Activated CD8-positive, alpha-beta memory T cell treated with anti-CD3 and anti-CD28 coated beads, Interleukin-2, amount 50 U/mL, for 24 hours (primary cell): ENCODE data around the gene ACSL1.

ENCODE experiments used
- DNase-seq: peaks from one replicate; pipeline ENCODE4 v3.0.0-alpha.2; 2020; ENCODE audit errors: extremely low read depth

The ACSL1 gene

DNA sequence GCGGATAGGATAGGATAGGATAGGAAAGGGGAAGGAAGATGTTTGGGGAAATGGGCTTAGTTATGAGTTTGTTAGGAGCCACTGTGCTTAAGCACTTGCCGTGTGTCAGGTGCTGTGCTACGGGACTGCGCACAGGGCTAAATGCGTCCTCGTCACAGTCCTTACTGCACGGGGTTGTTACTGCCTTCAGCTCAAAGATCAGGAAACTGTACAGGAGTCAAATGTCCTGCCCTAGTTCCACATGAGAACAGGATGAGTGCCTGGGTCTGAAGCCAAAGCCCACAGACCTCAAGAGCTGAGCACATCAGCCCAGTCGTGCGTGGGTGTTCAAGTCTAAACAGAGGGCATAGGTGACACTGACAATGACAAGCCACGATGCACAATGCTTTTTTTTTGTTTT is 15.0 kb downstream of the ACSL1 start:
- DNase-seq, result no peak

GRCh38 chr4:184808713-184809050 is 17.1 kb downstream of the ACSL1 start:
- DNase-seq, result no peak

GRCh38 chr4:184807797-184808712 is 17.7 kb downstream of the ACSL1 start:
- DNase-seq, result no peak

- no peak for DNase-seq
Observed at GRCh38 chr4:184807256-184807655, 18.5 kb downstream of the ACSL1 start.

GRCh38 chr4:184806711-184807110 is 19.1 kb downstream of the ACSL1 start:
- DNase-seq, result no peak

GRCh38 chr4:184806229-184806550 is 19.6 kb downstream of the ACSL1 start:
- DNase-seq, result no peak

GRCh38 chr4:184805462-184806228 is 20.1 kb downstream of the ACSL1 start:
- DNase-seq, result no peak

DNA sequence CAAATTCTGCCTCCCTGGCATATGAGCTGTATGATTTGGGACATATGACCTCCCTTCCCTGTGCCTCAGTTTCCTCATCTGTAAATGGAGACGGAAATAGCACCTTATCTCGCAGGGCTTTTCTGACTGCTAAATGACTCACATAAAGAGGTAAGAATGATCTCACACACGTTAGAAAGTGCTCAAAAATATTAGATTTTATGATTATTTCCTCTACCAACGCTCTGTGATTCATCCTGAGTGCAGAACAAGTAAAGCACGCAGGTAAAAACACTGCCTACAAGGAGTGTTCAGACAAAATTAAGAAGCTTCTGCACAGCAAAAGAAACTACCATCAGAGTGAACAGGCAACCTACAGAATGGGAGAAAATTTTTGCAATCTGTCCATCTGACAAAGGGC is 21.1 kb downstream of the ACSL1 start:
- no peak for DNase-seq

DNA sequence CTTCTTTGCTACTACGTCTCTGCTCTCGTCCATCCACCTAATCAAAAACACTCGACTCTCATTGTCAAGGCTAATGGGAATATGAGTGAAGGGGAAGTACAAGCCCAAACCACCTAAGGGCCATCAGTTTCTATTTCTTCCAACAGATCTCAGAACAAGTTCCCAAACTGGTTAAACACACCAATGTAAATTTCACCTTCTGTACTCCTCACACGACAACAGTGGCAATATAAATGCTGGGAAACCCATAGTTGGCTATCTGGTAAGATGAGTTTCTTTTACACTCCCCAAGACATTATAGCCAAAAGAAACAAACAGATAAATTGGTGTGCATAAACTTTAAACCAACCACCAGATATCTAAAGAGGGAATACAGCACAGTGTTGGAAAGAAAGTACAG is 21.9 kb downstream of the ACSL1 start:
- no peak for DNase-seq

GRCh38 chr4:184803133-184803532 is 22.6 kb downstream of the ACSL1 start:
- no peak for DNase-seq

DNA sequence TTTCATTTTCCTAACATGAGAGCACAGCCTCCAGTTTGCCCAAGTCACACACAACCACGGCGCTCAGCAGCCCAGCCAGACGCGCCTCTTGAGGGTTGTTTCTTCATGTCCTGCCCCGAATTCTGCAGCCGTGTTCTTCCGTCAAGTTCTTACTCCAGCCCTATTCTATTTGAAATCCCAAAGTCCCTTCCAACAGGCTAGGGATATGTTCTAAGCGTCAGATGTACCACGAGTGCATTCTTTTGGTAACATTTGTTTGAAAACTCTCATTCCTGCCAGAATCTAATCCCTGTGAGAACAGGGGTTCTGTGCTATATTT is 23.1 kb downstream of the ACSL1 start:
- DNase-seq, result no peak

DNA sequence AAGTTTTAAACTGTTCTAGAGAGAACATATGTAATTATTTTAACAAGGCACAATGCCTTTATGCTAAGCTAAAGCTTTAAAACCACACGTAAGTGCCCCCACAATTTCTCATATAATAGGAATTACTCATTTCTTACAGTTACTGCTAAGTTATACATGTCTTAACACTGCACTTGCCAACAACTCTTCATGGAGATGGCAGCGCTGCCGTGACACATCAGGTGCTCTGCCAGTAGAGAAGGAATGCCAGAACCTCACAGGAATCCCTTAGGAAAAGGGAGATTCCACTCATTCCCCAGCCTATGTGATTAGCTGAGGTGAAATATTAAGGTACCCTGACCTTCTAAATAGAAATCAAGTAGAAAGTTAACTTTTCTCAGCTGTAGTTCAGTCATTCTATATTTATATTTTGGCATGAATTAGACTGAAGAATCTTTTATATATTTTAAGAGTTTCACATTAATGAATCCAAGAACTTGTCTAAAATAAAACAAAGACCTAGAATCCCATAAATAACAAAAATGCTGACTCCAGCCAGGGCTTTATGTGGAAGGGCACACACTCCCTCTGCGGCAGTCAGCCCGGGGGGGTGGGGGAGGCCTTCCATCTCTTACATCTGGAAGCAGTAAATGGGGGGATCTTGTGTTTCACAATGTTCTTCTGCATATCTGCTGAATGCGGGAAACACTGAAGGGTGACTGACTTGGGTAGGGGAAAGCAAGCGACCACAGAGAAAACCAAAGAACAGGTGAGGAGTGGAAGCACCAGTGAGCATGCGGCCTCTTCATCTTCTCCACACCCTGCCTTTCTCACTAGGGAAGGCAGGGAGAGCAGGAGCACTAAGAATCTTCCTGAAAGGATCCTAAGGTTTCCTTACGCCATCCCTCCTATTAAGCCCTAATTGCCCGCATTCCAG is 23.7 kb downstream of the ACSL1 start:
- DNase-seq, result no peak

DNA sequence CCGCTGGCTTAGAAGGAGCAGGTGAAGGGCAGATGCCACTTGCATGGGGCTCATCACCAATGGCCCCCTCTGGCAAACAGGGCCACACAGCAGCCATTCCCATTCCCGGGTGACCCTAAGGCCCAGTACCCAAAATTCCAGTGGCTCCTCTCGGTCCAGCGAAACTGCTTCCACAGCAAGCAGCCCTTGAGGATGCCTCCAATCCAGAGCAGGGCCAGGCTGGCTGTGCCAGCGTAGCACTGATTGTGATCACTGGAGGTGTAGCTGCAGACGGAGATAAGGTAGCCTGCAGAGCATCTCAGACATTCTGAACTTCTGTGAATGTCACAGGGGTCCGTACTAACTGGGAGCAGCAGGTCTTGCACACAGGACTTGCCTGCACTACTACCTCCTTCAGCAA is 27.3 kb downstream of the ACSL1 start:
- DNase-seq, result no peak

GRCh38 chr4:184796906-184797305 is 28.9 kb downstream of the ACSL1 start:
- no peak for DNase-seq

- DNase-seq, result no peak
Observed at GRCh38 chr4:184795214-184795844, 30.4 kb downstream of the ACSL1 start.

- no peak for DNase-seq
Observed at GRCh38 chr4:184794470-184794869, 31.3 kb downstream of the ACSL1 start.

- DNase-seq, result no peak
Observed at GRCh38 chr4:184793735-184794355, 31.9 kb downstream of the ACSL1 start.

DNA sequence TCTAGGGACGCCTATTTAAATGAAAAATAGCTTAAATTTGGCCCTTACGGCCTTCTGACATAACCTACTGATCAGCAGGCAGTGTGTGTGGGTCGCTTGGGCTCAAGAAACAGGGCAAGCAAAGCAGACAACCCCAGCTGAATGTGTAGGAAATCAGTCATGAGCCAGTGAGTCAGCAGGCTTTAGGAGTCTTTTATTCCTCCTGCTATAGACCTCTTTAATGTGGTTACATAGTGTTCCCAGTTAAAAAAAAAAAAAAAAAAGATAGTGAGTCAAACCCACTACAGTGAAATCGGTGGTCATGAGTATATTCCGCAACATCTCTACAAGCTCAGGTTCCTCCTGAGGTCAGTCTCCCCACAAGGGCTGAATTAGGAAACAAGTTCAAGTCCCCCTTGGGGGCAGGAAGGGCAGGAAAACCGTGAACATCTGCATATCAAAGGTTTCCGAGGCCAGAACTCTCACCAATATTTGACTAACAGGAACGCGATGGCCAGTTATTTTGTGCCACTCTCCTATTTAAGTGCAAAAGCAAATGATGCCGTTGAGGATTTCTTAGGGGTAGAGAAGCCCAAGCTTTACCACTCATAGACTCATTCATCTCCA is 32.7 kb downstream of the ACSL1 start:
- DNase-seq, result peak; percentile 18

DNA sequence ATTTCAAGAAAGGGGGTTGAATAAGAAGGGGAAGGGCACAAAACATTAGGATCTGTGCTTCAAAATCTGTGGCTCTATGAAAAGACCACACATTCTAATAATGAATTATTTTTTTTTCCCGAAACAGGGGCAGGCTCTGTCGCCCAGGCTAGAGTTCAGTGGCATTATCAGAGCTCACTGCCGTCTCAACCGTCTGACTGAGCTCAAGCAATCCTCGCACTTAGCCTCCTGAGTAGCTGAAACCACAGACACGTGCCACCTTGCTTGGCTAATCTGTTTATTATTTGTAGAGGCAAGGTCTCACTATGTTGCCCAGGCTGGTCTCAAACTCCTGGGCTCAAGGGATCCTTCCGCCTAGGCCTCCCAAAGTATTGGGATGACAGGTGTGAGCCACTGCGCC is 33.4 kb downstream of the ACSL1 start:
- no peak for DNase-seq

DNA sequence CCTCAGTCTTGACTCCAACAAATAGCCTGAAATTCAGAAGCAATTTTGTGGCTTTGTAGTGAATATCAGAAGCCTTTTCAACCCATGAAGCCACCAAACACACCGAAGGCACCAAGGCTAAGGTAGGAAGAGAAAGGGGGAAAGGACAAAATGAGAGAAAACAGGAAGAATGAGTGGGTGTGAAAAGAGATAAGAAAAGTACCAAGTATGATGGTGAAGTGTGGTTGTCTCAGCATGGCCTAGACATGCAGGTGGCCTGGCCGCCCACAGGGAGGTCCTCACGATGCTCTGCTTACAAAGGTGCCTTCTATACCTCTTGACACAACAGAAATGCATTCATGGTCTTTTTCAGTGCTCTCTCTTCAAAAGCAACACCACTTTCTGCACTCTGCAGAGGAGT is 34.9 kb downstream of the ACSL1 start:
- no peak for DNase-seq
